Glomerular visceral epithelial cell (primary cell): ENCODE results near the gene GLIPR2.

Source experiments
- DNase-seq: peaks from one replicate; pipeline ENCODE4 v3.0.0-alpha.2; 2016; ENCODE audit errors: extremely low spot score

Gene GLIPR2

DNA sequence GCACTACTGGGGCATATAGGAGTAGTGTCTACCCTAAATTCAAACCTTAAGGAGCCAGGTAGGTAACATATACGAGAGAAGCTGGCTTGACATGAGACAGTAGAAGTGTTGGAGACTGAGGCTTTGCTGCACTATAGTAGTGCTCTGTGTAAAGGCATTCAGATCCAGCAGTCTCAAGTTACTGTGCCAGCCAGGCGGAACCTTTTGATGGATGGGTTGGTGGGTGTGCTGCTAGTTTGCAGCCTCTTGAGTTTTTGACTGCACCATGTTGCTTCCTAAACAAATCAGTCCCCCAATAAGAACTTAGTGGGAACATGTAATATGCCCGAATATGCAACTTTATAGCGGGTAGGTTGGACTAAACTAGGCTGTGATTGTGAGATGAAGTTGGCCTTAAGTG lies 55.7 kb downstream of the GLIPR2 start:
- peak; percentile 51 for DNase-seq

GRCh38 chr9:36193023-36193422 lies 56.5 kb downstream of the GLIPR2 start:
- no peak for DNase-seq

GRCh38 chr9:36194326-36195000 lies 57.9 kb downstream of the GLIPR2 start:
- DNase-seq, result no peak

- DNase-seq, result no peak
Observed at GRCh38 chr9:36204906-36205547, 68.5 kb downstream of the GLIPR2 start.

GRCh38 chr9:36207016-36207415 lies 70.5 kb downstream of the GLIPR2 start:
- DNase-seq, result peak; percentile 61

- DNase-seq, result no peak
Observed at GRCh38 chr9:36207546-36208012, 71.0 kb downstream of the GLIPR2 start.

- no peak for DNase-seq
Observed at GRCh38 chr9:36208521-36209253, 72.2 kb downstream of the GLIPR2 start.

- DNase-seq, result no peak
Observed at GRCh38 chr9:36210722-36211121, 74.2 kb downstream of the GLIPR2 start.

- DNase-seq, result no peak
Observed at GRCh38 chr9:36211510-36211909, 75.0 kb downstream of the GLIPR2 start.

DNA sequence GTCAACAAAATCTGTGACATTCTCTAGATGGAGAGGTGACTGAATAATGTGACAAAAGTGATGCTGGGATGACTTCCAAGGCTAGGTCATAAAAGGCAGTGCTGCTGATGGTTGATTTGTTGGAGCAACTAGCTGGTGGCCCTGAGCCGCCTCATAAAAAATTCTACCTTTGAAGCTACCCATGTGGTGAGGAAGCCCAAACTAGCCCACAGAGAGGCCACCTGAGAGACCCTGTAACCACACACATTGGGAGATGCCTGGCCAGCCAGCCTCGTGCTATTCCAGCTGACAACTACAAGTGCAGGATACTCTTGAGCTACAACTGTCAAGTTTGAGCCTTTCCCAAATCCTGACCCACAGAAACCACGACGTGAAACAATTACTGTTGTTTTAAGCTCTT lies 76.9 kb downstream of the GLIPR2 start:
- no peak for DNase-seq
